Thyroid gland (tissue), 4 donors: ENCODE measurements around the gene PBX1. TPM values are rescaled to one million over a fixed set of nuclear protein-coding genes. Genes with fewer than 3 reads are reported as not detected.

Experiments
- DNase-seq, 2 donors: peaks; one replicate each; pipeline ENCODE4 v3.0.0-alpha.2; 2019
- H3K27ac ChIP-seq, 3 donors: fragments of 200-600 bp; sonication (generic); 1 replicate in 2 of 3; 2 replicates in 1 of 3; pipeline ENCODE4 v1.5.1; 2016 to 2019; ENCODE audit warnings: mild to moderate bottlenecking in 1 of 3, moderate library complexity in 1 of 3
- H3K27me3 ChIP-seq: fragments of 200-600 bp; sonication (generic); one replicate; pipeline ENCODE4 v1.5.1; 2019
- H3K36me3 ChIP-seq, 2 donors: fragments of 200-600 bp; sonication (generic); one replicate each; pipeline ENCODE4 v1.5.1; 2016 to 2019
- H3K4me1 ChIP-seq, 2 donors: fragments of 200-600 bp; sonication (generic); one replicate each; pipeline ENCODE4 v1.5.1; 2017 to 2019
- H3K4me3 ChIP-seq, 3 donors: fragments of 200-600 bp; sonication (generic); replicated peaks in 1 of 3; 1 replicate in 2 of 3; 2 replicates in 1 of 3; pipeline ENCODE4 v1.5.1; 2016; ENCODE audit warnings: mild to moderate bottlenecking in 1 of 3
- H3K9me3 ChIP-seq: fragments of 200-600 bp; sonication (generic); one replicate; pipeline ENCODE4 v1.5.1; 2017
- POLR2A ChIP-seq, 2 donors: fragments of 450-650 bp; IDR thresholded peaks; one replicate each; pipeline ENCODE4 v1.6.1; 2017; ENCODE audit warnings: antibody characterized with exemption in 2 of 2, mild to moderate bottlenecking in 2 of 2, moderate library complexity in 1 of 2
- WGBS, 2 donors: methylation state at CpG; one replicate each; pipeline ENCODE4 v1.1.5; 2017; 5-methylcytosine and 5-hydroxymethylcytosine counted together
- intact Hi-C: fragments of 100-400 bp; cut with DNase I; formaldehyde crosslinking; loops from one replicate; pipeline ENCODE4 v1.15.1; 2023
- total RNA-seq, 4 donors: library from RNA; depleted of rRNA; stranded (reverse); fragments of >200 nt; gene quantifications; one replicate each; pipeline ENCODE4 v1.2.3, GENCODE V29; 2016
- TF ChIP-seq, protein P1 (sequence below), 6 experiments: fragments of 200-600 bp in 3 of 6; fragments of 450-650 bp in 3 of 6; sonication (generic) in 3 of 6; IDR thresholded peaks; one replicate each; pipeline ENCODE4 v1.5.1; 2016 to 2019; ENCODE audit warnings: antibody characterized with exemption in 6 of 6, mild to moderate bottlenecking in 2 of 6, inconsistent platforms in 1 of 6, moderate library complexity in 1 of 6

The PBX1 gene
- total RNA-seq, 4 donors from 2014 or later: 79.0 to 159 (median 102) TPM

GRCh38 chr1:164619006-164619784, 60.2 kb downstream of the PBX1 start:
- Histone ChIP-seq H3K27ac (peak overlapping the region in 2 of 3 donors; percentile 36 to 52), H3K27me3 (no peaks in the 10 kb centered on the region), H3K36me3 (no peaks in the 10 kb centered on the region), H3K4me3 (no peak overlapping the region), H3K4me1 (peaks cover 53% of the 10 kb centered on the region in 2 donors), H3K9me3 (no peaks in the 10 kb centered on the region)
- intact Hi-C loops: no loop called here
- WGBS, 2 donors: 31 to 41% methylated on average over 3 of the region's 3 CpGs
- TF ChIP-seq, protein P1, sequence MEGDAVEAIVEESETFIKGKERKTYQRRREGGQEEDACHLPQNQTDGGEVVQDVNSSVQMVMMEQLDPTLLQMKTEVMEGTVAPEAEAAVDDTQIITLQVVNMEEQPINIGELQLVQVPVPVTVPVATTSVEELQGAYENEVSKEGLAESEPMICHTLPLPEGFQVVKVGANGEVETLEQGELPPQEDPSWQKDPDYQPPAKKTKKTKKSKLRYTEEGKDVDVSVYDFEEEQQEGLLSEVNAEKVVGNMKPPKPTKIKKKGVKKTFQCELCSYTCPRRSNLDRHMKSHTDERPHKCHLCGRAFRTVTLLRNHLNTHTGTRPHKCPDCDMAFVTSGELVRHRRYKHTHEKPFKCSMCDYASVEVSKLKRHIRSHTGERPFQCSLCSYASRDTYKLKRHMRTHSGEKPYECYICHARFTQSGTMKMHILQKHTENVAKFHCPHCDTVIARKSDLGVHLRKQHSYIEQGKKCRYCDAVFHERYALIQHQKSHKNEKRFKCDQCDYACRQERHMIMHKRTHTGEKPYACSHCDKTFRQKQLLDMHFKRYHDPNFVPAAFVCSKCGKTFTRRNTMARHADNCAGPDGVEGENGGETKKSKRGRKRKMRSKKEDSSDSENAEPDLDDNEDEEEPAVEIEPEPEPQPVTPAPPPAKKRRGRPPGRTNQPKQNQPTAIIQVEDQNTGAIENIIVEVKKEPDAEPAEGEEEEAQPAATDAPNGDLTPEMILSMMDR (IDR thresholded peaks at IDR 0.05): peak in 1 of 6 experiments; percentile 16
- TF ChIP-seq POLR2A (IDR thresholded peaks at IDR 0.05): no peak
- DNase-seq: no peak

DNA sequence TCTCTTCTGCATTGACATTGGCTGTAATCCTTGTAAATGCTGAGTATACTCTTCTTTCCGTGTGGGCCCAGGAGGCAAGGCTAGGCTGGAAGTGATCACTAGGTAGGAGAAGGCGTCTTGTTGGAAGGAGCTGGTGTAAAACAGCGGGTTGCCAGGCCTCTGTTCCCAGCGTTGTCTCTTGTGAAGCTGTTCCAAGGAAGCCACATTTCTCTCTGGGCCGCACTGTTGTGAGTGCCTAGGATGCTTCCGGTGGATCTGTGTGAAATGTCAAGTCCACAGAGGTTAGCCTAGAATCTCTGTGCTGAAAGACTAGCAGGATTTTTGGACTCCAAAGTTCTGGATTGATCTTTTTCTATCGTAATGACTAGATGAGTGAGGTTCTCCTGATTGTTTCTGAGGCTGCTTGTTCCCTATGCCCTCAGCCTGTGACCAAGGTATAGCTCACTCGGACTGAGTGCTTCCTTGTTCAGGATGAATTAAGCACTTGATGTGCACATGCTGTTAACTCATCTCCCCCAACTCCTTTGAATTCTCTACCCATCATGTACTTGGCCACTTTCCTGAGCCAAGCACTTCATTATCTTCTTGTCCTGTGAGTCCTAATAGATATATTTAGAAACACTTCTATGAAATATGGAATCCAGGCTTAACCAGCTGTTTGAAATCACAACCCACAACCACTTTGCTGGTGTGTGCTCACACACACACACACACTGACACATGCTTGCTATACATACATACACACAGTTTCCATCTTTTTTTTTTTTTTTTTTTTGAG, 63.3 kb downstream of the PBX1 start:
- H3K27me3 ChIP-seq: no peaks in the 10 kb centered on the region
- 80 to 83% methylated on average over 8 of the region's 8 CpGs for WGBS, 2 donors

DNA sequence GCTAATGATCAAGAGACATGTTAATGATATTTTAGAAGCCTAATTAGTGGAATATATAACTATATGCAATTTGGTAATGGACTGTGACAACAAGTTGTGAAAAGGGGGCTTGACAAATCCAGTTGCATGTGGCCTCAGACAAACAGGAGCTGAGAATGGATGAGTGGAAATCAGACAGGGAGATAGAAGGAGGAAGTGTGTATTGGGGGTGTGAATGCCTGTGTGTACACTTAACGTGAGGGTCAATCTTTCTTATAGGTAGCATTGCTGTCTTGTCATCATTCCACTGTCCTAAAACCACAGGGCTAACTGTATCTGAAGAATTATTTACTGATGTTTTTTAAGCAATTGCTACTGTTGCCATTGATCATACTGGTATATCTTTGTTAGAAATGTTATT, 64.8 kb downstream of the PBX1 start:
- H3K27ac ChIP-seq: no peak overlapping the region
- intact Hi-C loops: no loop called here
- no peak for TF ChIP-seq POLR2A (IDR thresholded peaks at IDR 0.05)
- TF ChIP-seq, protein P1 (IDR thresholded peaks at IDR 0.05): no peak
- H3K4me1 ChIP-seq: peaks cover 15 to 18% of the 10 kb centered on the region in 2 donors
- DNase-seq: no peak
- no peaks in the 10 kb centered on the region for H3K27me3 ChIP-seq
- no peaks in the 10 kb centered on the region for H3K9me3 ChIP-seq
- WGBS, 2 donors: 78 to 81% methylated on average over 1 of the region's 1 CpG
- no peak overlapping the region for H3K4me3 ChIP-seq
- no peaks in the 10 kb centered on the region for H3K36me3 ChIP-seq

More for the DNA sequence above, 63.3 kb downstream of the PBX1 start:
- intact Hi-C loops: no loop called here
- no peaks in the 10 kb centered on the region for H3K9me3 ChIP-seq
- no peak for DNase-seq
- H3K4me3 ChIP-seq: no peak overlapping the region
- TF ChIP-seq POLR2A (IDR thresholded peaks at IDR 0.05): no peak
- TF ChIP-seq, protein P1 (IDR thresholded peaks at IDR 0.05): no peak
- peaks cover 29 to 33% of the 10 kb centered on the region in 2 donors for H3K4me1 ChIP-seq
- H3K36me3 ChIP-seq: no peaks in the 10 kb centered on the region
- H3K27ac ChIP-seq: no peak overlapping the region

DNA sequence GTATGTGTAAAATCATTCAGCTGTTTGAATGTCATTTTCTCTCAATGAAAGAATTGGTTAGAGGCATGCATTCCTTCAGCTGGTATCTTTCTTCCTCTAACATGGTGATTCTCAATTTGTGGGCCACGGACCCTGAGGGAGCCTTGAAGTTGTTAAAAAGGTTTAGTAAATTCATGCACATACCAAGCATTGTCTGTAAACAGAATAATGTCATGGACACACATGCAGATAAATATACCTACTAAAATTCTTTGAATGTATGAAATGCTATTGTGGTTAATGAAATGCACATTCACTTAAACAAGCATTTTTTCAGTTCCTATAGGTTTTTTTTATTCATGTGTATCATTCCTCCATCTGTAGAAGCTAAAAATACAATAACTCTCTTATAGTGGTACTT, 65.4 kb downstream of the PBX1 start:
- H3K27me3 ChIP-seq: no peaks in the 10 kb centered on the region
- no peaks in the 10 kb centered on the region for H3K9me3 ChIP-seq
- H3K4me3 ChIP-seq: no peak overlapping the region
- intact Hi-C loops: no loop called here
- no peak for DNase-seq
- H3K27ac ChIP-seq: no peak overlapping the region
- H3K36me3 ChIP-seq: no peaks in the 10 kb centered on the region
- H3K4me1 ChIP-seq: peaks cover 9 to 12% of the 10 kb centered on the region in 2 donors
- 89 to 92% methylated on average over 1 of the region's 1 CpG for WGBS, 2 donors
- TF ChIP-seq POLR2A (IDR thresholded peaks at IDR 0.05): no peak
- TF ChIP-seq, protein P1 (IDR thresholded peaks at IDR 0.05): no peak
